Measurements from ENCODE around the gene STOX2. TPM values are rescaled to one million over a fixed set of nuclear protein-coding genes. Genes with fewer than 3 reads are reported as not detected.

STOX2 gene
- total RNA-seq, 2 experiments from 2014 or later = not detected

- H3K4me1 Mint-ChIP-seq = no peaks in the 10 kb centered on the region
- H3K27ac Mint-ChIP-seq = no peak overlapping the region
- H3K4me3 Mint-ChIP-seq = no peak overlapping the region
- H3K9me3 Mint-ChIP-seq = peaks cover 17% of the 10 kb centered on the region
- H3K36me3 Mint-ChIP-seq = no peaks in the 10 kb centered on the region
- DNase-seq = no peak
- peaks cover 25% of the 10 kb centered on the region for H3K27me3 Mint-ChIP-seq
These were observed 66.9 kb downstream of the STOX2 start for GRCh38 chr4:183971929-183972490.

DNA sequence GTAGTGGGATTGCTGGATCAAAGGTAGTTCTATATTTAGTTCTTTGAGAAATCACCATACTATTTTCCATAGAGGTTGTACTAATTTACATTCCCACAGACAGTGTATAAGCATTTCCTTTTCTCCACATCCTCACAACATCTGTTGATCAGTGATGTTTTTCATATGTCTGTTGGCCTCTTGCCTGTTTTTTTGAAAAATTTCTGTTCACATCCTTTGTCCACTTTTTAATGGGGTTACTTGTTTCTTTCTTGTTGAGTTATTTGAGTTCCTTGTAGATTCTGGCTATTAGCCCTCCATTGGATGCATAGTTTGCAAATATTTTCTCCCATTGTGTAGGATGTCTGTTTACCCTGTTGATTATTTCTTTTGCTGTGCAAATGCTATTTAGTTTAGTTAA is 72.6 kb downstream of the STOX2 start:
- H3K4me1 Mint-ChIP-seq = no peaks in the 10 kb centered on the region
- H3K4me3 Mint-ChIP-seq = no peak overlapping the region
- DNase-seq = no peak
- no peaks in the 10 kb centered on the region for H3K36me3 Mint-ChIP-seq
- H3K27me3 Mint-ChIP-seq = peaks cover 3% of the 10 kb centered on the region
- peaks cover 17% of the 10 kb centered on the region for H3K9me3 Mint-ChIP-seq
- H3K27ac Mint-ChIP-seq = no peak overlapping the region

DNA sequence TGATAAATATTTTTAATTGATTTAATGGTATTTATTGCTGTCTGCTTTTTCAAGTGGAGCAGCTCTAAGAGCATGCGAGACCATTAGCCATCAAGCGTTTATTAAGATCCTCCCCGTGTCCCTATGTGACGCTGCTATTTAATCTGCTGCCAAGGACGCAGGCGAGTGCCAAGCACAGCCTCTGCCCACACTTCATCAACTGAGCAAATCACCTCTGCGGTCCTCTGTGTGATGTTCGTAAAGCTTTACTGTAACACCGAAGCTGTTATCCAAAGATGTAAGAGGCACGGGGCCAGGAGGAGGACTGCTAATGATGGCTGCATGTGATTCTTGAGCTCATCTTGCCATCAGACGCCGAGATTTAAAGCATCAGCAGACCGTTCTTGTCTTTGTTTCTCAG is 79.5 kb downstream of the STOX2 start:
- Mint-ChIP-seq H3K4me1 (no peaks in the 10 kb centered on the region), H3K4me3 (no peak overlapping the region), H3K27ac (no peak overlapping the region), H3K36me3 (no peaks in the 10 kb centered on the region), H3K27me3 (peaks cover 6% of the 10 kb centered on the region), H3K9me3 (no peaks in the 10 kb centered on the region)
- no peak for DNase-seq

DNA sequence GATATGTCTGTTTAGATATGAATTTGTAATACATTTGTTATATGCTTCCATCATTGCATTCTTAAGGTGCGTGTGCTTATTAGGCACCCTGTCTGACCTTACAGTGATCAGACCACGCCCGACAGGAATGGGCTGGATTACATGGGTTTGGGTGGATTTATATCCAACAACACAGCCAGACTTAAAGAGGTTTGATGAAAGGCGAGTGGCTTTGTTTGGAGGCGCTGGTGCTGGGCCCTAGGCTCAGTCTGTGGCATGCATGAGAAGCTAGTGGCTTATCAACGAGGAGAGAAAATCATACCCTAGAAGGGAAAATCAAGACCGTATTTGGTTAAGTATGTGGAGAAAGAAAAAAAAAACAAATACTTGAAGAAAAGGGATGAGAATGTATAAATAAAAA is 80.7 kb downstream of the STOX2 start:
- no peak for DNase-seq
- Mint-ChIP-seq H3K27ac (no peak overlapping the region), H3K9me3 (no peaks in the 10 kb centered on the region), H3K27me3 (peaks cover 6% of the 10 kb centered on the region), H3K4me3 (no peak overlapping the region), H3K36me3 (no peaks in the 10 kb centered on the region), H3K4me1 (no peaks in the 10 kb centered on the region)

GRCh38 chr4:183986291-183986970 is 81.3 kb downstream of the STOX2 start:
- H3K4me1 Mint-ChIP-seq = no peaks in the 10 kb centered on the region
- H3K4me3 Mint-ChIP-seq = no peak overlapping the region
- no peak overlapping the region for H3K27ac Mint-ChIP-seq
- DNase-seq = no peak
- no peaks in the 10 kb centered on the region for H3K9me3 Mint-ChIP-seq
- H3K27me3 Mint-ChIP-seq = peaks cover 6% of the 10 kb centered on the region
- no peaks in the 10 kb centered on the region for H3K36me3 Mint-ChIP-seq

- DNase-seq = no peak
- no peak overlapping the region for H3K4me3 Mint-ChIP-seq
- H3K9me3 Mint-ChIP-seq = no peaks in the 10 kb centered on the region
- H3K27ac Mint-ChIP-seq = no peak overlapping the region
- peaks cover 6% of the 10 kb centered on the region for H3K27me3 Mint-ChIP-seq
- H3K4me1 Mint-ChIP-seq = no peaks in the 10 kb centered on the region
- H3K36me3 Mint-ChIP-seq = no peaks in the 10 kb centered on the region
These were observed 82.2 kb downstream of the STOX2 start for GRCh38 chr4:183986971-183987946.

GRCh38 chr4:183987987-183988392 is 82.9 kb downstream of the STOX2 start:
- DNase-seq = no peak
- H3K36me3 Mint-ChIP-seq = no peaks in the 10 kb centered on the region
- no peak overlapping the region for H3K27ac Mint-ChIP-seq
- no peaks in the 10 kb centered on the region for H3K9me3 Mint-ChIP-seq
- H3K4me3 Mint-ChIP-seq = no peak overlapping the region
- peaks cover 6% of the 10 kb centered on the region for H3K27me3 Mint-ChIP-seq
- no peaks in the 10 kb centered on the region for H3K4me1 Mint-ChIP-seq

DNA sequence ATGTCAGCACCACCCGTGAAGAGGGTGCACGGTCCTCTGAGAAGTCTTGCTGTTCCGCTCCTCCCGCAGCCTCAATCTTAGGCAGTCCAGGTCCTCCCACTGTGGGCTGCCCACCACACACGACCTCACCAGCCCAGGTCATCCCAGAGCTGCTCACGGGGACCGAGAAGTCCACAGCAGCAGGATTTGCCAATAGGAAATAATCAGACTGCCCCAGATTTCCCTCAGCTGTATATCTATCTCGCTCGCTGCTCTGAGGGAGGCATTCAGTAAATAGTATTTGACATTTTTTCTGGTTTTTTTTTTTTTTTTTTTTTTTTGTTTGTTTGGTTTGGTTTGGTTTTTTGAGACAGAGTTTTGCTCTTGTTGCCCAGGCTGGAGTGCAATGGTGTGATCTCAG is 83.8 kb downstream of the STOX2 start:
- Mint-ChIP-seq H3K9me3 (no peaks in the 10 kb centered on the region), H3K4me1 (no peaks in the 10 kb centered on the region), H3K27me3 (peaks cover 4% of the 10 kb centered on the region)

GRCh38 chr4:183989461-183989860 is 84.4 kb downstream of the STOX2 start:
- DNase-seq = no peak
- Mint-ChIP-seq H3K4me3 (no peak overlapping the region), H3K27ac (no peak overlapping the region), H3K9me3 (no peaks in the 10 kb centered on the region), H3K36me3 (no peaks in the 10 kb centered on the region), H3K27me3 (no peaks in the 10 kb centered on the region), H3K4me1 (no peaks in the 10 kb centered on the region)

More for the DNA sequence above, 83.8 kb downstream of the STOX2 start:
- no peak for DNase-seq
- H3K36me3 Mint-ChIP-seq = no peaks in the 10 kb centered on the region
- no peak overlapping the region for H3K4me3 Mint-ChIP-seq
- H3K27ac Mint-ChIP-seq = no peak overlapping the region

DNA sequence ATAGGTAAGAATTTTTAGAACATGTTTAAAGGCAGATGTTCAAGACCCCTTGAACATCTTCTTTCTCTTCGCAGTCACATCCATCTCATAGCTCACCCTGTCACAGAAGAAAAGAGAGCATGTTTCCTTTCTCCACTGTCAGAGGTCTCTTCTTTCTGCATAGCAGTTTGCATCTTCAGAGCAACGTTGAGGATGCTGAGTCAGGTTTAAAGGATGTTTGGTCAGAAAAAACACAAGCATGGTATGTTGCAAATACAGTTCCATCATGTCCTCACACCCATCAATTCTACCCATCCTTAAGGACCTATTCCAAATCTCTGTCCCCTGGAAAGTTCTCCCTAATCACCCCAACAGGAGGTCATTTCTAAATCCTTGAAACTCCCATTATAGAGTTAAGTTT is 84.8 kb downstream of the STOX2 start:
- Mint-ChIP-seq H3K27ac (no peak overlapping the region), H3K27me3 (no peaks in the 10 kb centered on the region), H3K9me3 (no peaks in the 10 kb centered on the region), H3K4me3 (no peak overlapping the region), H3K4me1 (no peaks in the 10 kb centered on the region), H3K36me3 (no peaks in the 10 kb centered on the region)
- DNase-seq = no peak

DNA sequence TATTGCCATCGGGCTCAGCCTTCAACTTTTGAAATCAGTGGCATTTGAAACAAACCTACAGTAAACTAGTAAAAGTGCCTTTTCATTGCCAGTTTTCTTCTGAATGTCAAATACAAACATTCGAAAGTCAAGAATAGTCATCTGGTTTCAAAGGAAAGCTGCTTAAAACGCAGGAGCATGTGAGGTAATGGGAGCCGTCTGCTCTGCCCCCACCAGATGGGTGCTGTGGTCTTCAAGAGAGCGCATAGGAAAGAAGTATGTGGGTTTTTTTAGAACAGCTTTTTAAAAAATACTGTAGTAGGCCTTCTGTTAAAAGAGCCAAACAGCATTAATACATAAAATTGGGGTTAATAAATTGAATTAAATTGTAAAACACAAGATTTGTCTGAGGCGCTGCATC is 88.6 kb downstream of the STOX2 start:
- Mint-ChIP-seq H3K36me3 (no peaks in the 10 kb centered on the region), H3K27me3 (no peaks in the 10 kb centered on the region), H3K4me3 (no peak overlapping the region), H3K4me1 (no peaks in the 10 kb centered on the region), H3K9me3 (no peaks in the 10 kb centered on the region), H3K27ac (no peak overlapping the region)
- no peak for DNase-seq

- no peaks in the 10 kb centered on the region for H3K4me1 Mint-ChIP-seq
These were observed 90.5 kb downstream of the STOX2 start for GRCh38 chr4:183995570-183995969.

DNA sequence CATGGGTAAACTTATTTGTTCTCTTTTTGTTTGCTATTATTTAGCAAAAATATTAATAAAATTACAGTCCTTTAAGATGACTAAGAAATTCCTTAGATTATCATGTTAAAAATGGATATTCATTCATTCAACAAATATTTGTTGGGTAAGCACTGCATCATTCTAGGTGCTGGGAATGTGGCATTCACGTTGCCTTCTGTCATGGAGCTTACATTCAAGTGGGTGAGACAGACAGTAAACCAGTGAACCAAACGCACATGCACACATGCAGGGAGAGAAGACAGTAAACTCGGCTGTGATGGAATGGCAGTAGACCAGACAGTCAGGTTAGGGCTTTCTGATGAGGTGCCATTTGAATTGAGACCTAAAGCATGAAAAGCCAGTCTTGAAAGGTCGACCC is 91.8 kb downstream of the STOX2 start:
- no peak overlapping the region for H3K27ac Mint-ChIP-seq
- peaks cover 5% of the 10 kb centered on the region for H3K27me3 Mint-ChIP-seq
- H3K4me1 Mint-ChIP-seq = no peaks in the 10 kb centered on the region
- no peaks in the 10 kb centered on the region for H3K9me3 Mint-ChIP-seq
- H3K36me3 Mint-ChIP-seq = no peaks in the 10 kb centered on the region
- H3K4me3 Mint-ChIP-seq = no peak overlapping the region
- no peak for DNase-seq

More at GRCh38 chr4:183995570-183995969, 90.5 kb downstream of the STOX2 start:
- H3K36me3 Mint-ChIP-seq = no peaks in the 10 kb centered on the region
- no peak for DNase-seq
- H3K27me3 Mint-ChIP-seq = peaks cover under 1% of the 10 kb centered on the region
- H3K9me3 Mint-ChIP-seq = no peaks in the 10 kb centered on the region
- no peak overlapping the region for H3K4me3 Mint-ChIP-seq
- no peak overlapping the region for H3K27ac Mint-ChIP-seq

DNA sequence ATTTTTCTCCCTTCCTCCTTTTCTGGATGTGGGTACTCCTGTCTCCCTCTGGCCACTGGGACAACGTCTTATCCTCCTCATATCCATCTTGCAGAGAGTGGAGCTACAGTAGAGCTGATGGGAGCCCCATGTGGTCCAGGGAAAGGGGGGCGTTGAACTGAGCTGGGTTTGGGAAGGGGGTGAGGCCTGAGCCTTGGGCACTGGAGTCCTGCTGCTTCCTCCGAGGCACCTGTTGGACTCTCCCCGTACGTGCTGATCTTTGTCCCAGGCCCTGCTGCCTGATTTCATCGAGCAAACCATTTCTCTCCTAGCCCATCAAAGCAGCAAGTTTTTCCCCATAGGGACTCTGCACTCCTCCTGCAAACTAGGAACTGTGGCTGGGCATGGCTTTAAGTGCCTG is 94.3 kb downstream of the STOX2 start:
- H3K36me3 Mint-ChIP-seq = no peaks in the 10 kb centered on the region
- no peak overlapping the region for H3K4me3 Mint-ChIP-seq
- H3K4me1 Mint-ChIP-seq = no peaks in the 10 kb centered on the region
- no peak overlapping the region for H3K27ac Mint-ChIP-seq
- no peaks in the 10 kb centered on the region for H3K9me3 Mint-ChIP-seq
- no peak for DNase-seq
- H3K27me3 Mint-ChIP-seq = peaks cover 5% of the 10 kb centered on the region

Data from activated naive CD8-positive, alpha-beta T cell treated with anti-CD3 and anti-CD28 coated beads for 36 hours (primary cell).